Subcutaneous abdominal adipose tissue (tissue), 5 donors: ENCODE results near the gene TRPC5OS.

Experiments used
- H3K27ac ChIP-seq: one replicate; pipeline ENCODE4 v1.7.0; 2013; ENCODE audit warnings: low read depth, mild to moderate bottlenecking, inconsistent platforms, low read length, moderate library complexity
- H3K27me3 ChIP-seq, 5 donors: one replicate each; pipeline ENCODE4 v1.7.0; 2013; ENCODE audit warnings: low read length in 5 of 5, inconsistent platforms in 1 of 5; ENCODE audit not compliant: control insufficient read depth in 5 of 5, insufficient read depth in 4 of 5
- H3K36me3 ChIP-seq, 5 donors: one replicate each; pipeline ENCODE4 v1.7.0; 2013; ENCODE audit warnings: low read length in 5 of 5; ENCODE audit not compliant: control insufficient read depth in 5 of 5, insufficient read depth in 5 of 5
- H3K4me1 ChIP-seq, 5 donors: one replicate each; pipeline ENCODE4 v1.7.0; 2013; ENCODE audit warnings: low read length in 5 of 5, mild to moderate bottlenecking in 3 of 5, moderate library complexity in 1 of 5; ENCODE audit not compliant: control insufficient read depth in 5 of 5, insufficient read depth in 5 of 5
- H3K4me3 ChIP-seq, 5 donors: one replicate each; pipeline ENCODE4 v1.7.0; 2013; ENCODE audit warnings: low read length in 5 of 5, low read depth in 1 of 5
- H3K9ac ChIP-seq, 5 donors: one replicate each; pipeline ENCODE4 v1.7.0; 2013; ENCODE audit warnings: low read length in 5 of 5, mild to moderate bottlenecking in 4 of 5, moderate library complexity in 3 of 5
- H3K9me3 ChIP-seq, 5 donors: one replicate each; pipeline ENCODE4 v1.7.0; 2013; ENCODE audit warnings: low read length in 5 of 5; ENCODE audit not compliant: control insufficient read depth in 5 of 5
- donor health status: healthy.
- donor health status: healthy.
- donor health status: healthy.
- donor health status: healthy.
- donor health status: healthy.

The TRPC5OS gene

GRCh38 chrX:111875881-111876280 lies at the start of gene TRPC5OS:
TRPC5OS (plus strand) TSS chrX:111876181; CDS start chrX:111901850, 25,669 bp downstream.
- H3K9ac ChIP-seq: no peak within 1 kb of the TSS
- H3K27ac ChIP-seq: no peak within 1 kb of the TSS
- H3K4me3 ChIP-seq: no peak within 1 kb of the TSS
- H3K9me3 ChIP-seq: no peaks in the 10 kb centered on the region
- H3K36me3 ChIP-seq: no peaks in the 10 kb centered on the region
- peaks cover 5 to 20% (median 11%) of the 10 kb centered on the region in 5 donors for H3K27me3 ChIP-seq
- no peaks in the 10 kb centered on the region for H3K4me1 ChIP-seq

- no peaks in the 10 kb centered on the region for H3K36me3 ChIP-seq
- no peak overlapping the region for H3K4me3 ChIP-seq
- no peaks in the 10 kb centered on the region for H3K9me3 ChIP-seq
- H3K27me3 ChIP-seq: peaks cover 0 to 13% (median 7%) of the 10 kb centered on the region in 5 donors
- no peak overlapping the region for H3K9ac ChIP-seq
- no peaks in the 10 kb centered on the region for H3K4me1 ChIP-seq
- H3K27ac ChIP-seq: no peak overlapping the region
Measured at GRCh38 chrX:111829345-111829744, 46.6 kb upstream of the TRPC5OS start.

GRCh38 chrX:111830571-111830970 lies 45.4 kb upstream of the TRPC5OS start:
- no peaks in the 10 kb centered on the region for H3K36me3 ChIP-seq
- no peak overlapping the region for H3K4me3 ChIP-seq
- H3K27ac ChIP-seq: no peak overlapping the region
- peaks cover 0 to 14% (median 7%) of the 10 kb centered on the region in 5 donors for H3K27me3 ChIP-seq
- H3K9me3 ChIP-seq: no peaks in the 10 kb centered on the region
- H3K4me1 ChIP-seq: no peaks in the 10 kb centered on the region
- H3K9ac ChIP-seq: no peak overlapping the region

GRCh38 chrX:111831343-111831742 lies 44.6 kb upstream of the TRPC5OS start:
- H3K27me3 ChIP-seq: peaks cover 0 to 15% (median 7%) of the 10 kb centered on the region in 5 donors
- H3K36me3 ChIP-seq: no peaks in the 10 kb centered on the region
- H3K9ac ChIP-seq: no peak overlapping the region
- H3K4me1 ChIP-seq: no peaks in the 10 kb centered on the region
- no peak overlapping the region for H3K4me3 ChIP-seq
- H3K9me3 ChIP-seq: no peaks in the 10 kb centered on the region
- H3K27ac ChIP-seq: no peak overlapping the region

- Histone ChIP-seq H3K9me3 (no peaks in the 10 kb centered on the region), H3K27ac (no peak overlapping the region), H3K4me3 (no peak overlapping the region), H3K27me3 (peaks cover 0 to 9% (median 5%) of the 10 kb centered on the region in 5 donors), H3K4me1 (no peaks in the 10 kb centered on the region), H3K36me3 (no peaks in the 10 kb centered on the region), H3K9ac (no peak overlapping the region)
Measured at GRCh38 chrX:111837197-111837596, 38.8 kb upstream of the TRPC5OS start.

GRCh38 chrX:111847491-111848133 lies 28.4 kb upstream of the TRPC5OS start:
- Histone ChIP-seq H3K27me3 (peaks cover 2 to 26% (median 11%) of the 10 kb centered on the region in 5 donors), H3K4me3 (no peak overlapping the region), H3K9me3 (no peaks in the 10 kb centered on the region), H3K27ac (no peak overlapping the region), H3K36me3 (no peaks in the 10 kb centered on the region), H3K9ac (no peak overlapping the region), H3K4me1 (no peaks in the 10 kb centered on the region)

GRCh38 chrX:111848541-111848940 lies 27.4 kb upstream of the TRPC5OS start:
- Histone ChIP-seq H3K36me3 (no peaks in the 10 kb centered on the region), H3K4me3 (no peak overlapping the region), H3K27me3 (peaks cover 2 to 24% (median 7%) of the 10 kb centered on the region in 5 donors), H3K4me1 (no peaks in the 10 kb centered on the region), H3K9ac (no peak overlapping the region), H3K27ac (no peak overlapping the region), H3K9me3 (no peaks in the 10 kb centered on the region)

GRCh38 chrX:111850975-111851374 lies 25.0 kb upstream of the TRPC5OS start:
- H3K9ac ChIP-seq: no peak overlapping the region
- peaks cover 4 to 32% (median 14%) of the 10 kb centered on the region in 5 donors for H3K27me3 ChIP-seq
- H3K4me3 ChIP-seq: no peak overlapping the region

GRCh38 chrX:111854556-111855490 lies 21.2 kb upstream of the TRPC5OS start:
- Histone ChIP-seq H3K4me1 (no peaks in the 10 kb centered on the region), H3K36me3 (no peaks in the 10 kb centered on the region), H3K9ac (no peak overlapping the region), H3K9me3 (peaks cover 0 to 4% (median 0%) of the 10 kb centered on the region in 5 donors), H3K27me3 (peaks cover 0 to 13% (median 12%) of the 10 kb centered on the region in 5 donors), H3K27ac (no peak overlapping the region), H3K4me3 (no peak overlapping the region)

More at GRCh38 chrX:111850975-111851374, 25.0 kb upstream of the TRPC5OS start:
- Histone ChIP-seq H3K27ac (no peak overlapping the region), H3K4me1 (no peaks in the 10 kb centered on the region), H3K36me3 (no peaks in the 10 kb centered on the region), H3K9me3 (peaks cover 0 to 2% (median 0%) of the 10 kb centered on the region in 5 donors)

GRCh38 chrX:111857534-111858060 lies 18.4 kb upstream of the TRPC5OS start:
- H3K9ac ChIP-seq: no peak overlapping the region
- no peak overlapping the region for H3K27ac ChIP-seq
- no peak overlapping the region for H3K4me3 ChIP-seq
- H3K4me1 ChIP-seq: no peaks in the 10 kb centered on the region
- H3K9me3 ChIP-seq: peaks cover 0 to 4% (median 0%) of the 10 kb centered on the region in 5 donors
- peaks cover 0 to 14% (median 10%) of the 10 kb centered on the region in 5 donors for H3K27me3 ChIP-seq
- no peaks in the 10 kb centered on the region for H3K36me3 ChIP-seq
